Stomach (tissue), 9 donors: Measurements from ENCODE around the gene RERE. TPM values are rescaled to one million over a fixed set of nuclear protein-coding genes. Genes with fewer than 3 reads are reported as not detected.

Experiments
- DNase-seq, 2 donors: peaks; one replicate each; pipeline versions ENCODE4 v3.0.0 to v3.0.0-alpha.2; 2013 to 2019
- H3K27ac ChIP-seq, 5 donors: fragments of 200-600 bp in 4 of 5; sonication (generic) in 4 of 5; one replicate each; pipeline ENCODE4 v1.5.1; 2013 to 2019; ENCODE audit warnings: mild to moderate bottlenecking in 1 of 5, moderate library complexity in 1 of 5
- H3K27me3 ChIP-seq, 3 donors: fragments of 200-600 bp; sonication (generic); one replicate each; pipeline ENCODE4 v1.5.1; 2017 to 2019; ENCODE audit warnings: mixed run types in 1 of 3
- H3K36me3 ChIP-seq, 4 donors: fragments of 200-600 bp; sonication (generic); 1 replicate in 3 of 4; 2 replicates in 1 of 4; pipeline ENCODE4 v1.5.1; 2016 to 2019
- H3K4me1 ChIP-seq, 4 donors: fragments of 200-600 bp; sonication (generic); one replicate each; pipeline ENCODE4 v1.5.1; 2016 to 2019
- H3K4me3 ChIP-seq, 4 donors: fragments of 200-600 bp; sonication (generic) in 3 of 4; one replicate each; pipeline ENCODE4 v1.5.1; 2016 to 2019; ENCODE audit warnings: mild to moderate bottlenecking in 1 of 4
- H3K9me3 ChIP-seq, 4 donors: fragments of 200-600 bp; sonication (generic); one replicate each; pipeline ENCODE4 v1.5.1; 2016 to 2019
- CTCF ChIP-seq, 7 experiments: fragments of 450-650 bp in 4 of 7; fragments of 200-600 bp in 3 of 7; sonication (generic) in 3 of 7; IDR thresholded peaks; one replicate each; pipeline ENCODE4 v1.5.1; 2016 to 2019; ENCODE audit warnings: antibody characterized with exemption in 7 of 7, control low read depth in 2 of 7, mild to moderate bottlenecking in 1 of 7
- EP300 ChIP-seq: sonication (generic); formaldehyde crosslinking; IDR thresholded peaks from one replicate; pipeline ENCODE4 v1.6.1; 2017; ENCODE audit warnings: antibody characterized with exemption
- POLR2A ChIP-seq, 4 donors: fragments of 450-650 bp; IDR thresholded peaks; one replicate each; pipeline ENCODE4 v1.6.1; 2016; ENCODE audit warnings: antibody characterized with exemption in 4 of 4, control low read depth in 2 of 4, mild to moderate bottlenecking in 1 of 4, moderate library complexity in 1 of 4
- POLR2AphosphoS5 ChIP-seq, 3 donors: sonication (generic); formaldehyde crosslinking; IDR thresholded peaks; one replicate each; pipeline ENCODE4 v1.6.1; 2016; ENCODE audit warnings: antibody characterized with exemption in 3 of 3
- WGBS, 5 donors: extraction: QIAGEN DNeasy Blood & Tissue Kit in 3 of 5; methylation state at CpG; one replicate each; pipeline versions ENCODE4 v1.1.5 to v1.1.7; 2013 to 2018; 5-methylcytosine and 5-hydroxymethylcytosine counted together
- intact Hi-C: fragments of 100-400 bp; cut with DNase I; formaldehyde crosslinking; loops from one replicate; pipeline ENCODE4 v1.15.1; 2023; ENCODE audit warnings: low total_unique reads
- polyA plus RNA-seq, 3 donors: library from polyadenylated mRNA; stranded (reverse); fragments of 200-250 nt; gene quantifications; one replicate each; pipeline ENCODE4 v1.2.3, GENCODE V29; 2013
- total RNA-seq, 5 donors: library from RNA; depleted of rRNA; stranded (reverse); fragments of >200 nt; gene quantifications; one replicate each; pipeline versions ENCODE4 v1.1.0 to v1.2.3, GENCODE V29; 2014 to 2016
- donor health status: healthy with polysubstance abuse.
- donor health status: Bipolar disorder and iron deficiency.
- donor health status: healthy.

RERE gene
- total and polyA plus RNA-seq, 8 donors: 15.6 to 198 (median 79.3) TPM

DNA sequence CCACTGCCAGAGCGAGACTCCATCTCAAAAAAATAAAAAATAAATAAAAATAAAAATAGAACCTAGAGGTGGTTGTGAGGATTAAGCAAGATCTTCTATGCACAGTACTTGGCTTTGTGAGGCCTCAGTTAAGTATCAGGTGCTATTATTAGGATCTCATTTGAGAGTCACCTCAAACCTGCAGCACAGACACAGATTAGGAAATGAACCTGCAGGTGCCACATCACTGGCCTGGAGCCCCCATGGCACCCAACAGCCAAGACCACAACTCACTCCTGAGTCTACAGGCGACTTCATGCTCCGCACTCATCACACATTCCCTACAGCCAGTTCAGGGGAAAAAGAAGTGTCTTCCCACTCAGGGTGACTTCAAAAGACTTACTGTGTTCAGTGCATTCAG, 322.8 kb downstream of the RERE start:
- no peak for DNase-seq
- Histone ChIP-seq H3K4me3 (no peak overlapping the region), H3K27ac (no peak overlapping the region), H3K36me3 (peaks cover 9 to 46% (median 39%) of the 10 kb centered on the region in 4 donors), H3K27me3 (no peaks in the 10 kb centered on the region), H3K9me3 (no peaks in the 10 kb centered on the region), H3K4me1 (peaks cover 0 to 23% (median 14%) of the 10 kb centered on the region in 4 donors)
- 95 to 99% (median 96%) methylated on average over 3 of the region's 3 CpGs for WGBS, 5 donors
- no peak for TF ChIP-seq EP300
- no peak for TF ChIP-seq POLR2AphosphoS5 (IDR thresholded peaks at IDR 0.05)
- no peak for TF ChIP-seq CTCF (IDR thresholded peaks at IDR 0.05)
- TF ChIP-seq POLR2A (IDR thresholded peaks at IDR 0.05): no peak
- intact Hi-C loops: no loop called here

GRCh38 chr1:8493916-8494540, 323.4 kb downstream of the RERE start:
- H3K36me3 ChIP-seq: peaks cover 9 to 46% (median 39%) of the 10 kb centered on the region in 4 donors

DNA sequence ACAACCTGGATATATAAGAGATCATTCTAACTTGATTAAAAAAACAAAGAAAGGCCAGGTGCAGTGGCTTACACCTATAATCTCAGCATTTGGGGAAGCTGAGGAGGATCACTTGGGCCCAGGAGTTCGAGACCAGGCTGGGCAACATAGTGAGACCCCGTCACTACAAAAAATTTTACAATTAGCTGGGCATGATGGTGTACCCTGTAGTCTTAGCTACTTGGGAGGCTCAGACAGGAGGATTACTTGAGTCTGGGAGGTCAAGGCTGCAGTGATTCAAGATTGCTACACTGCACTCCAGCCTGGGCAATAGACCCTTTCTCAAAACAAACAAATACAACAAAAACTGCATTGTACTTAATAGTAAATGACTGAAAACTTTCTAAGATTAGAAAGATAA, 330.2 kb downstream of the RERE start:
- WGBS, 5 donors: 95 to 100% (median 97%) methylated on average over 2 of the region's 2 CpGs
- TF ChIP-seq POLR2AphosphoS5 (IDR thresholded peaks at IDR 0.05) (no peak), CTCF (IDR thresholded peaks at IDR 0.05) (no peak), EP300 (no peak), POLR2A (IDR thresholded peaks at IDR 0.05) (no peak)
- H3K27ac ChIP-seq: no peak overlapping the region
- DNase-seq: no peak
- H3K4me1 ChIP-seq: peaks cover 0 to 10% (median 8%) of the 10 kb centered on the region in 4 donors
- intact Hi-C loops: no loop called here
- no peaks in the 10 kb centered on the region for H3K27me3 ChIP-seq
- H3K9me3 ChIP-seq: no peaks in the 10 kb centered on the region
- H3K4me3 ChIP-seq: no peak overlapping the region
- peaks cover 0 to 9% (median 2%) of the 10 kb centered on the region in 4 donors for H3K36me3 ChIP-seq

More at GRCh38 chr1:8493916-8494540, 323.4 kb downstream of the RERE start:
- Histone ChIP-seq H3K4me1 (peaks cover 0 to 23% (median 14%) of the 10 kb centered on the region in 4 donors), H3K4me3 (no peak overlapping the region), H3K27ac (no peak overlapping the region), H3K27me3 (no peaks in the 10 kb centered on the region), H3K9me3 (no peaks in the 10 kb centered on the region)
- 63 to 68% (median 65%) methylated on average over 7 of the region's 7 CpGs for WGBS, 5 donors
- DNase-seq: no peak
- TF ChIP-seq CTCF (IDR thresholded peaks at IDR 0.05) (no peak), POLR2AphosphoS5 (IDR thresholded peaks at IDR 0.05) (no peak), EP300 (no peak), POLR2A (IDR thresholded peaks at IDR 0.05) (no peak)
- intact Hi-C loops: no loop called here

DNA sequence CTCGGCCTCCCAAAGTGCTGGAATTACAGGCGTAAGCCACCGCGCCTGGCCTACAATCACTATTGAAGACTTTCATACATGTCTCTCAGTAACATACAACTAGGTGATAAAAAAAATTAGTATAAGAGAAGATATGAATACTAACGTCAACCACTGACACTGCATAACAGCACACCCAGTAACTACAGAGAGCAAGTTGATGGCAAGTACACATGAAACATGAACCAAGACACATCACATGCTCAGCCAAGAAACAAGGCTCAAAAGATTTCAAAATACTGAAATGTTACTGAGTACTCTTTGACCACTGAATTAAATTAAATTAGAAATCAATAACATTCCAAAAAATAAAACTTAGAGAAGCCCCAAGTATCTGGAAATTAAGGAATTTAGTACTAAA, 331.4 kb downstream of the RERE start:
- 92 to 97% (median 96%) methylated on average over 5 of the region's 5 CpGs for WGBS, 5 donors
- Histone ChIP-seq H3K4me1 (peaks cover 0 to 10% (median 8%) of the 10 kb centered on the region in 4 donors), H3K9me3 (no peaks in the 10 kb centered on the region), H3K36me3 (peaks cover 0 to 9% (median 2%) of the 10 kb centered on the region in 4 donors), H3K4me3 (no peak overlapping the region), H3K27me3 (no peaks in the 10 kb centered on the region), H3K27ac (no peak overlapping the region)
- DNase-seq: no peak
- intact Hi-C loops: no loop called here
- no peak for TF ChIP-seq POLR2A (IDR thresholded peaks at IDR 0.05)
- no peak for TF ChIP-seq POLR2AphosphoS5 (IDR thresholded peaks at IDR 0.05)
- TF ChIP-seq EP300: no peak
- TF ChIP-seq CTCF (IDR thresholded peaks at IDR 0.05): no peak
